C4-2B (cell line): Measurements from ENCODE around the gene RNF214.

Experiments used
- H3K27ac ChIP-seq: fragments of 450-650 bp; 2 replicates; pipeline ENCODE4 v1.5.1; 2017
- ZFX ChIP-seq: fragments of 450-650 bp; IDR thresholded peaks from 2 replicates; pipeline ENCODE4 v1.6.1; 2017
- TF ChIP-seq, protein P1 (sequence below): fragments of 450-650 bp; conservative IDR thresholded peaks from 2 replicates; pipeline ENCODE4 v1.5.1; 2017; ENCODE audit warnings: mild to moderate bottlenecking

RNF214 gene

DNA sequence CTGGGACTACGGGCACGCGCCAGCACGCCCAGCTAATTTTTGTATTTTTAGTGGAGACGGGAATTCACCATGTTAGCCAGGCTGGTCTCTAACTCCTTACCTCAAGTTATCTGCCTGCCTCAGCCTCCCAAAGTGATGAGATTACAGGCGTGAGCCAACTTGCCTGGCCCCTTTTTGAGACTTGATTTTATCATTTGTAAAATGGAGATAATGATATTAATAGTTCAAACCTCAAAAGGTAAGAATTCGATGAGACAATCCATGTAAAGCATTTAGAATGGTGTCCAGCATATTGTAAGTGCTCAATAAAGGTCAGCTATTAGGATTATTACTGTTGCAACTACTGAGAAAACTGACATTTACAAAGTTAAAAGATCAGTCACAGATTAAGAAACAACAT is 86.3 kb downstream of the RNF214 start:
- TF ChIP-seq ZFX: no peak
- TF ChIP-seq, protein P1, sequence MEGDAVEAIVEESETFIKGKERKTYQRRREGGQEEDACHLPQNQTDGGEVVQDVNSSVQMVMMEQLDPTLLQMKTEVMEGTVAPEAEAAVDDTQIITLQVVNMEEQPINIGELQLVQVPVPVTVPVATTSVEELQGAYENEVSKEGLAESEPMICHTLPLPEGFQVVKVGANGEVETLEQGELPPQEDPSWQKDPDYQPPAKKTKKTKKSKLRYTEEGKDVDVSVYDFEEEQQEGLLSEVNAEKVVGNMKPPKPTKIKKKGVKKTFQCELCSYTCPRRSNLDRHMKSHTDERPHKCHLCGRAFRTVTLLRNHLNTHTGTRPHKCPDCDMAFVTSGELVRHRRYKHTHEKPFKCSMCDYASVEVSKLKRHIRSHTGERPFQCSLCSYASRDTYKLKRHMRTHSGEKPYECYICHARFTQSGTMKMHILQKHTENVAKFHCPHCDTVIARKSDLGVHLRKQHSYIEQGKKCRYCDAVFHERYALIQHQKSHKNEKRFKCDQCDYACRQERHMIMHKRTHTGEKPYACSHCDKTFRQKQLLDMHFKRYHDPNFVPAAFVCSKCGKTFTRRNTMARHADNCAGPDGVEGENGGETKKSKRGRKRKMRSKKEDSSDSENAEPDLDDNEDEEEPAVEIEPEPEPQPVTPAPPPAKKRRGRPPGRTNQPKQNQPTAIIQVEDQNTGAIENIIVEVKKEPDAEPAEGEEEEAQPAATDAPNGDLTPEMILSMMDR: no peak
- no peak overlapping the region for H3K27ac ChIP-seq

DNA sequence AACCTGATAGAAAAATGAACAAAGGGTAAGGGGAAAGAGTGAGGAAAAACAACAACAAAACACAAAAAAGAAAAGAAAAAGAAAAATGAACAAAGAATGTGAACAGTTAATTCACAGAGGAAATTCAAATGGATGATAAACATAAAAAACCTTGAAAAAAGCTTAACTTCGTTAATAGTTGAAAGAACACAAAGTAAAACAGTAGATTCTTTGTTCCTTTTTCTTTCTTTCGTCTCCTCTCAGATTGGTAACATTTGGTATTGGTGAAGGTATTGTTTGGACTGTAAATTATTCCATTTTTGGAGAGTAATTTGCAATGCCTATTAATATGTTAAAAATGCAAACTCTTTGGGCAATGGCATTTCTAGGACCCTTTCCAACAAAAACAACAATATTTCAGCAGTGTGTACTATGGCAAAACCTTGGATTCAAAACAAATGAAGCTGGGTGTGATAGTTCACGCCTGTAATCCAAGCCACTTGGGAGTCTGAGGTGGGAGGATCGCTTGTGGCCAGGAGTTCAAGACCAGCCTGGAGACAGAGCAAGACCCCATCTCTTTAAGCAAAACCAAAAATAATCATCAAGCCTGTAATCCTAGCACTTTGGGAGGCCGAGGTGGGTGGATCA is 86.9 kb downstream of the RNF214 start:
- H3K27ac ChIP-seq: no peak overlapping the region
- no peak for TF ChIP-seq ZFX
- TF ChIP-seq, protein P1: no peak

DNA sequence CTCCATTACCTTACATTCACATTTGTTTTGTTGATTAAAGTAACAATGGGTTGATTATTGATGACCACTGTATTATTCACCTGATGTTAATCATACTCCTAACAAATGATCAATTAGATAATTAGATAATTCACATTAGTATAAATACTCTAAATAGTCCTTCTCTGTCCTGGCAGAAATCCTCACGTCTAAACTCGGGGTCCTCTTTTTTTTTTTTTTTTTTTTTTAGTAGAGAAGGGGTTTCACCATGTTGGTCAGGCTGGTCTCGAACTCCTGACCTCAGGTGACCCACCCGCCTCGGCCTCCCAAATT is 94.7 kb downstream of the RNF214 start:
- H3K27ac ChIP-seq: peak overlapping the region; percentile 74

DNA sequence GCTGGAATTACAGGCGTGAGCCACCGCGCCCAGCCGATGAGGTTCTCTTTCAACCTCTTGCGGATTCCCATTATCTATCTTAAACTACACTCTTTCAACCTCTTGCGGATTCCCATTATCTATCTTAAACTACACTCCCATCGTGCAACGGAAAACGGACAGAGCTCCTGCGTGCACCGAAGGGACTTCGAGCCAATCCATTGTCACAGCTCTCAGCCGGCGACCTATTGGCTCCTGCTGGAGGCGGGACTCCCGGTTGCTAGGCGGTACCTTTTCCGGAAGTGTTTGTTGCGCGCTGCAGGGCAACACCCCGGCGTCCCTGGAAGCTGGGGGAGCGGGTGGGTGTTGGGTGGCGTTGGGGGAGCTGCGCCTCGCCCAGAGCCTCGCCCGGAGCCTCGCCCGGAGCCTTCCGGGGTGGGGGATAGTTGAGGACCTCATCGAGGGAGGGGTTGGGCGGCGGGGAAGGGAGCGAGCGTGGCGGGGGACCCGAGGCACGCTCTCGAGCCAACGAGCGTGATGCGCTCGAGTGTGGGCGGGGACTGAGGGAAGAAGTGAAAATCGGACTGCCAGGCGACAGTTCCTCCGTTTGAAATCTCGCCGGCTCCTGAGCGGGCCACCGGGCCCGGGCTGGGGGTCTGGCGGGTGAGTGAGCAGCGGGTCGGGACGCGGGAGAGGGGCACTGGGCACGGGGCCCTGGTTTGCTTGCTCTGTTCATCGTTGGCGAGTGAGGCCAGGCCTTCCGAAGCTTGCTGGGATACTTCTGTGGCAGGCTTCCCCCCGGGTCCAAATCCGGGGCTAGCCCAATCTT is 95.3 kb downstream of the RNF214 start, which contains the start of gene CEP164:
Gene CEP164, plus strand, starts transcription at position 288 of the 808 bp plus-strand sequence. CDS start 10,733 bp downstream, outside the sequence.
- H3K27ac ChIP-seq: peak within 1 kb of the TSS; percentile 74
- TF ChIP-seq, protein P1: no peak
- peak; percentile 41; the same call in 1 of the 2 replicates for TF ChIP-seq ZFX

DNA sequence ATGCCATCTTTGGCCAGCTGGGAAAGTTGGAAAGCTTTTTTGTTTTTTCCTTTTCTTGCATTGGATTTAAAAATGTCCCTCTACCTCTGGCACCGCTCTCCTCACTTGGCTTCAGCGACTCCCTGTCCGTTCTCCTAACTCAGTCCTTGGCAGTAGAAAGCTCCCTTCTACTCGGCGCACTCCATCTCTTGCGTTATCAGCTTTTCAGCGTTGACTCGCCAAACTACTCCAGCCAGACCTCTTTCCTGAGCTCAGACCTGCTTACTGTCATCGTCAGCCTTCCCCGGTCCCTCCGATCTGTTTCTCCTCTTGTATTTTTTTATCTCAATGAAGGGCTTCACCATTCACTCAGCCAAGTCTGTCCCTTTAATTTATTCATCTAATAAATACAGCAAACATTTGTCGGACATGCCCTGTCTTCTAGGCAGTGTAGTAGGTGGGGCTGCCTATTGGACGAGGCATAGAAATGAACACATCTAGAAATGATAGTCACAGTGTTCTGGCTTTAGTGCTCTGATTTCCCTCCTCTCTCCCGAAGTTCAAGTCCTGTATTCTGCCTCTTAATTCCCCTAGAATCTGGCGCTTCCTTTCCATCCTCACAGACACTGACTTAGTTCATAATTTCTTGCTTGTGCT is 96.0 kb downstream of the RNF214 start:
- peak overlapping the region; percentile 74 for H3K27ac ChIP-seq
- TF ChIP-seq, protein P1: no peak

DNA sequence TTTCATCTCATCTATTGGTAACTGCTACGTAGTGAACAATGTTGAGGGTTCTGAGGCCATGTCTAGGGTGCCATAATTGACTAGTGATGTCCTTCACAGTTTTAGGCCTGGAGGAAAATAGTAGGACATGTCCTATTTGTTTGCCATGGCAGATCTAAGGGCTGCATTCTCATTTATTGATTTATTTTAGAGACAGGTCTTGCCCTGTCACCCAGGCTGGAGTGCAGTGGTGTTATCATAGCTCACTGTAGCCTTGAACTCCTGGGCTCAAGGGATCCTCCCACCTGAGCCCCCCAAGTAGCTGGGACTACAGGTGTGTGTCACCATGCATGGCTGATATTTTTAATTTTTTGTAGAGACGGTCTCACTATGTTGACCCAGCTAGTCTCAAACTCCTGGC is 100.4 kb downstream of the RNF214 start:
- TF ChIP-seq ZFX: no peak
- TF ChIP-seq, protein P1: no peak
- H3K27ac ChIP-seq: no peak overlapping the region

DNA sequence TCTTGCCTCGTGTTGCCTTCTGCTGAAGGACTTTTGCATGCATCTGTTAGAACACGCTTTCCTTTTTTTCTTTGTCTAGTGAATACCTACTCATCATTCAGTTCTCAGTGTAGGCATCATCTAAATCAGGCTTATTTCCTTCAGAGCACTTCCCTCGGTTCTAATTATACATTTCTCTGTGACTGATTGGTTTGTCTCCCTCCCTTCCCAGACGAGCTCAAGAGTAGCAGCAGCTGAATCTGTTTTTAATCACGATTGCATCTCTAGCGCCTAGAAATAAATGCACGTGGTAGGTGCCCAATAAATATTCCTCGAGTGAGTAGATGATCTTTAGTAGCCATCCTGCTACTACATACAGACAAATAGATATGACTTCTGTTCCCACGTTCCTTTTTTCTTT is 101.4 kb downstream of the RNF214 start:
- TF ChIP-seq, protein P1: no peak
- no peak for TF ChIP-seq ZFX

More for the DNA sequence above, 101.4 kb downstream of the RNF214 start:
- no peak overlapping the region for H3K27ac ChIP-seq
